Left hindlimb (tissue), 1 donor: Measurements from ENCODE around the gene AP1M1.
"Not testable (repeated sequence)": the region's sequence is repeated elsewhere in the genome, so short reads cannot be mapped to it uniquely, and the experiment has no call there.

Experiments
- DNase-seq: peaks from one replicate; pipeline ENCODE4 v3.0.0-alpha.2; 2018

The AP1M1 gene

GRCh38 chr19:16197622-16198369 lies at the start of gene AP1M1:
AP1M1 (plus strand) TSS chr19:16197911; CDS start chr19:16198027, 116 bp downstream.
- peak; percentile 98 for DNase-seq

DNA sequence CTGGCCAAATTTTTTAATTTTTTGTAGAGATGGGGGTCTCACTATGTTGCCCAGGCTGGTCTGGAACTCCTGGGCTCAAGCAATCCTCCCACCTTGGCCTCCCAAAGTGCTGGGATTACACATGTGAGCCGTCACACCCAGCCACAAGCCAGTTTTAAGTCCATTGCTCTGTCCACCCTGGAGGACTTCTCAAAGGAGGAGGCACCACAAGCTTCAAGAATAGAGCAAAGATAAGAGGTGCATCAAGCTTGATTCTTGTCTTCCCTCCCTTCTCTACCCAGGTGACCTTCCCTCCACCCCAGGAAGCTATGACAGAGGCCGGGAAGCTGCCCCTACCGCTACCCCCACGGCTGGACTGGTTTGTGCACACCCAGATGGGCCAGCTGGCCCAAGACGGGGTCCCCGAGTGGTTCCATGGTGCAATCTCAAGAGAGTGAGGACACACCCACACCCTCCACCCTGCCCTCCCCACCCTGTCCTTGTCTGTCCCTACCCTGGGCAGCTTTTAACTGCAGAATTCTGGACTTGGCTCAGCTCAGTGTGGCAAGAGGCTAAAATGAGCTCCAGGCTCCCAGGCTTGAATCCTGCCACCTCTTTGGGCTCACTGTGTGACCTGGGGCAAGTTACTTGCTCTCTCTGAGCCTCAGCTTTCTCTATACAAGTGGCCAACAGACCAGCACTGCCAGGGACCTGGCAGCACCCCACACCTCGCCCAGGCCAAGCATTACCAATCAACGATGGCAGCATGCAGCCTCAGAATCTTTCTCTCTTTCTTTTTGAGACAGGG lies 49.1 kb upstream of the AP1M1 start:
- DNase-seq, result no peak

DNA sequence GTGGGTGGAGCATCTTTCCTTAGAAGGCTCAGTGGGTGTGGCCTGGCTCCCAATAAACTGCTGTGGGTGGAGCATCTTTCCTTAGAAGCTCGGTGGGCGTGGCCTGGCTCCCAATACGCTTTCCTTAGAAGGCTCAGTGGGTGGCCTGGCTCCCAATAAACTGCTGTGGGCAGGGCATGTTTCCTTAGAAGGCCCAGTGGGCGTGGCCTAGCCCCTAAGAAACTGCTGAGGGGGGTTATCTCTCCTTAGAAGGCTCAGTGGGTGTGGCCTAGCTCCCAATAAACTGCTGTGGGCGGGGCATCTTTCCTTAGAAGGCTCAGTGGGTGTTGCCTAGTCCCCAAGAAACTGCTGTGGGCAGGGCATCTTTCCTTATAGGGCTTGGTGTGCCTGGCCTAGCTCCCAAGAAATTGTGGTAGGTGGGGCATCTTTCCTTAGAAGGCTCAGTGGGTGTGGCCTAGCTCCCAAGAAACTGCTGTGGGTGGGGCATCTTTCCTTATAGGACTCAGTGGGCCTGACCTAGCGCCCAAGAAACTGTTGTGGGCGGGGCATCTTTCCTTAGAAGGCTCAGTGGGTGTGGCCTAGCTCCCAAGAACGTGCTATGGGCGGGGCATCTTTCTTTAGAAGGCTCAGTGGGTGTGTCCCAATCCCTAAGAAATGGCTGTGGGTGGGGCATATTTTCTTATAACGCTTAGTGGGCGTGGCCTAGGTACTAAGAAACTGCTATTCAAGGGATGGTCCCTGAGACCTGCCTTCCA lies 44.0 kb upstream of the AP1M1 start:
- no peak for DNase-seq

- DNase-seq, result no peak
These were observed 43.2 kb upstream of the AP1M1 start for GRCh38 chr19:16154557-16154956.

- DNase-seq, result no peak
These were observed 42.6 kb upstream of the AP1M1 start for GRCh38 chr19:16155128-16155527.

- no peak for DNase-seq
These were observed 40.8 kb upstream of the AP1M1 start for GRCh38 chr19:16156904-16157303.

DNA sequence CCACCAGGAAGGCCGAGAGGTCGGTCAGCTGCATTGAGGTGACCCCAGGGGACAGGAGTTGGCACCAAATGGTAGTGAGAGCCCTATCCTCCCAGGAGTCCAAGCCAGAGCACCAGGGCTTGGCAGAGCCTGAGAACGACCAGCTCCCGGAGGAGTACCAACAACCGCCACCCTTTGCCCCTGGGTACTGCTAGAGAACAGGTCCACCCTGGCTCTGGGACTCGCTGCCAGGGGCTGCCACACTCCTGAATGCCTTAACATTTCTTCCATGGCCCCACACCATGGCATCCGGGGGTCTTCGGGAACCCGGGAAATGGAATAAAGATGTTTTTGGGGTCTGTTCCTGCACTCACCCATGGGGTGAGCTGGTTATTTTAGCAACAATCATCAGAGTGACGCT lies 40.1 kb upstream of the AP1M1 start:
- no peak for DNase-seq

- DNase-seq, result no peak
These were observed 38.1 kb upstream of the AP1M1 start for GRCh38 chr19:16159655-16160054.

- DNase-seq, result no peak
These were observed 37.2 kb upstream of the AP1M1 start for GRCh38 chr19:16160445-16160942.

- no peak for DNase-seq
These were observed 36.7 kb upstream of the AP1M1 start for GRCh38 chr19:16160943-16161560.

GRCh38 chr19:16161840-16162239 lies 35.9 kb upstream of the AP1M1 start:
- DNase-seq, result no peak

- no peak for DNase-seq
These were observed 33.4 kb upstream of the AP1M1 start for GRCh38 chr19:16164222-16164890.

DNA sequence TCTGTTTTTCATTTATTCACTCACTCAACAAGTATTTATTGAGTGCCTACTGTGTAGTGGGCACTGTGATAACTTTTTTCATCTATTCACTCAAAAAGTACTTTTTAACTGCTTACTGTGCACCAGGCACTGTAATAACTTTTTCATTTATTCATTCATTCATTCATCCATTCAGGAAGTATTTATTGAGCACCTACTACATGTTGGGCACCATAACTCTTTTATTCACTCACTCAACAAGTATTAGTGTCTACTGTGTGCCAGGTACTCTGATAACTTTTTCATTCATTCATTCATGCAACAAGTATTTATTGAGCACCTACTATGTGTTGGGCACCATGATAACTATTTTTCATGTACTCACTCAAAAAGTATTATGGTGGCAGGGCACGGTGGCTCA lies 31.3 kb upstream of the AP1M1 start:
- no peak for DNase-seq

DNA sequence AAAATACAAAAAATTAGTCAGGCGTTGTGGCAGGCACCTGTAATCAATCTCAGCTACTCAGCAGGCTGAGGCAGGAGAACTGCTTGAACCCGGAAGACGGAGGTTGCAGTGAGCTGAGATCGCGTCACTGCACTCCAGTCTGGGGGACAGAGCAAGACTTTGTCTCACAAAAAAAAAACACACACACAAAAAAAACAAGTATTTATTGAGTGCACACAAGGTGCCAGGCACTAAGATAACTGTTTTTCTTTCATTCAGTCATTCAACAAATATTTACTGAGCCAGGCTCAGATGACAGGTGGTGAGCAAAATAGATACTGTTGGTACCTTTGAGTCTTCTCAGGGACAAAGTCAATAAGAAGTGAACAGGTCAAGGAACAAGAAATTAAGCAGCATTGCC lies 30.7 kb upstream of the AP1M1 start:
- no peak for DNase-seq

DNA sequence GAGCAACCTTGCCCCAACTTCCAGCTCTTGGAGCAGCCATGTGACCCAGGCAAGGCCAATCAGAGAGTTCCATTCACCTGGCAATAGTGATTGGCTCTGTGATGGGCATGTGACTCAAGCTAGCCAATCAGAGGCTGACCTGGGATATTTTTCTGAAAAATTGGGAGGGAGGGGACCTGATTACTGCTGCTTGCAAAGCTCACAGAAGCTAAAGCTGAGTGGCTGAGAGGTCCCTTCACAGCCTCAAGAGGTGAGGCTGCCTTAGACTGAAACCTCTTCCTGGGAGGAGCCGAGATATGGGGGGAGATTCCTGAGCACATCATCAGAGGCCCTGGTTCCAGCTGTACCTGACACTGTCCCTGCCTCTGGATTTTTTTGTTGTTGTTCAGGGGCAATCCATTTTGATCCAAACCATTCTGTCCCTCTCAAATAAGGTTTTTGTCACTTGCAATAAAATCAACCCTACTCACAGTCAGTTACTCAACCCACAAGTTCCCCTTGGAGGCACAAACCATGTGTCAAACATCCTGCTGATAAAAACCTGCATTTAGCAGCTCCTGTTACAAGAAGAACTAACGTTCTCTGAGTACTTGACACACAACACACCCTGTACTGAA lies 29.1 kb upstream of the AP1M1 start:
- DNase-seq, result no peak

- DNase-seq, result no peak
These were observed 27.6 kb upstream of the AP1M1 start for GRCh38 chr19:16170134-16170533.

- DNase-seq, result no peak
These were observed 21.8 kb upstream of the AP1M1 start for GRCh38 chr19:16175954-16176353.

- not testable (repeated sequence) for DNase-seq
These were observed 18.8 kb upstream of the AP1M1 start for GRCh38 chr19:16178866-16179265.

GRCh38 chr19:16180611-16181010 lies 17.1 kb upstream of the AP1M1 start:
- DNase-seq, result no peak

DNA sequence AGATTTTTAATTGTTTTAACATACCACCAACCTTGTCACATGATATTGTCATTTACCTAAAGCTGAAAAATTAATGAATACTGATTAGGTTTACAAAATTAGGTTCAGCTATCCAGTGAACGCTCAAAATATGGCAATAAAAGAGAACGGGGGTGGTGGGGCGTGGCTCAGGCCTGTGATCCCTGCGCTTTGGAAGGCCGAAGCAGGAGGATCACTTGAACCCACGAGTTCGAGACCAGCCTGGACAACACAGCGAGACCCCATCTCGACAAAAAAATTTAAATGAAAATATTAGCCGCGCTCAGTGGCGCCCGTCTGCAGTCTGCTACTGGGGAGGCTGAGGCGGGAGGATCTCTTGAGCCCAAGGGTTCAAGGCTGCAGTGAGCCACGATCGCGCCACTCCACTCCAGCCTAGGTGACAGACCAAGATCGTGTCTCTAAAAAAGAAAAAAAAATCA lies 13.0 kb upstream of the AP1M1 start:
- DNase-seq, result no peak

- DNase-seq, result peak; percentile 100
These were observed 12.5 kb upstream of the AP1M1 start, which contains the start of gene FAM32A for GRCh38 chr19:16185123-16185767. FAM32A (plus strand) TSS chr19:16185410; CDS start chr19:16185443, 33 bp downstream.
